Transverse colon (tissue), 4 donors: ENCODE data around the gene PBX1. TPM values are rescaled to one million over a fixed set of nuclear protein-coding genes. Genes with fewer than 3 reads are reported as not detected.
A peak's percentile ranks its signal among the peaks of the same experiment; 100 is the strongest.

Experiments
- DNase-seq: peaks from one replicate; pipeline ENCODE4 v3.0.0-alpha.2; 2019
- H3K27ac ChIP-seq, 4 donors: fragments of 200-600 bp; sonication (generic); 2 replicates each; pipeline ENCODE4 v1.5.1; 2016 to 2018; ENCODE audit warnings: inconsistent platforms in 4 of 4
- H3K27me3 ChIP-seq: fragments of 200-600 bp; sonication (generic); 2 replicates; pipeline ENCODE4 v1.5.1; 2017; ENCODE audit warnings: inconsistent platforms
- H3K36me3 ChIP-seq, 4 donors: fragments of 200-600 bp; sonication (generic); 2 replicates each; pipeline ENCODE4 v1.5.1; 2017 to 2019; ENCODE audit warnings: inconsistent platforms in 4 of 4
- H3K4me1 ChIP-seq, 4 donors: fragments of 200-600 bp; sonication (generic); 2 replicates each; pipeline ENCODE4 v1.5.1; 2017 to 2020; ENCODE audit warnings: inconsistent platforms in 4 of 4
- H3K4me3 ChIP-seq, 4 donors: fragments of 200-600 bp; sonication (generic); 1 replicate in 1 of 4; 2 replicates in 3 of 4; pipeline versions ENCODE4 v1.5.1 to v1.6.1; 2017 to 2019; ENCODE audit warnings: inconsistent platforms in 4 of 4
- H3K9me3 ChIP-seq, 2 donors: fragments of 200-600 bp; sonication (generic); 2 replicates each; pipeline ENCODE4 v1.5.1; 2017 to 2019; ENCODE audit warnings: inconsistent platforms in 2 of 2
- CTCF ChIP-seq, 5 experiments: fragments of 200-600 bp in 3 of 5; fragments of 450-650 bp in 2 of 5; sonication (generic) in 3 of 5; IDR thresholded peaks; 1 replicate in 2 of 5; 2 replicates in 3 of 5; pipeline ENCODE4 v1.5.1; 2016 to 2017; ENCODE audit warnings: antibody characterized with exemption in 5 of 5, inconsistent platforms in 3 of 5, mild to moderate bottlenecking in 2 of 5, moderate library complexity in 1 of 5
- EP300 ChIP-seq: sonication (generic); formaldehyde crosslinking; IDR thresholded peaks from one replicate; pipeline ENCODE4 v1.6.1; 2017; ENCODE audit warnings: antibody characterized with exemption, low read depth
- POLR2A ChIP-seq: fragments of 450-650 bp; IDR thresholded peaks from one replicate; pipeline ENCODE4 v1.6.1; 2016; ENCODE audit warnings: antibody characterized with exemption, mild to moderate bottlenecking, moderate library complexity
- POLR2AphosphoS5 ChIP-seq, 3 donors: sonication (generic); formaldehyde crosslinking; IDR thresholded peaks; one replicate each; pipeline ENCODE4 v1.6.1; 2016; ENCODE audit warnings: antibody characterized with exemption in 3 of 3
- WGBS, 2 donors: methylation state at CpG; one replicate each; pipeline ENCODE4 v1.1.5; 2018; ENCODE audit warnings: low coverage in 1 of 2; 5-methylcytosine and 5-hydroxymethylcytosine counted together
- in situ Hi-C, 4 donors: fragments of 200-750 bp; cut with MboI; loops; one replicate each; pipeline versions ENCODE4 v1.15.0 to v1.15.1; 2017; ENCODE audit warnings: low sequenced_read_pairs in 3 of 4, low pct_ligation_motif_present in 1 of 4, low pct_unique_long_range_greater_than_20kb in 1 of 4
- intact Hi-C: fragments of 100-400 bp; cut with DNase I; formaldehyde crosslinking; loops from one replicate; pipeline ENCODE4 v1.15.1; 2023; ENCODE audit warnings: low total_unique reads
- total RNA-seq, 4 donors: library from RNA; depleted of rRNA; stranded (reverse); fragments of >200 nt; gene quantifications; one replicate each; pipeline ENCODE4 v1.1.0, GENCODE V29; 2016

Gene PBX1
- total RNA-seq, 4 donors from 2014 or later, result 46.8 to 77.2 (median 50.7) TPM

DNA sequence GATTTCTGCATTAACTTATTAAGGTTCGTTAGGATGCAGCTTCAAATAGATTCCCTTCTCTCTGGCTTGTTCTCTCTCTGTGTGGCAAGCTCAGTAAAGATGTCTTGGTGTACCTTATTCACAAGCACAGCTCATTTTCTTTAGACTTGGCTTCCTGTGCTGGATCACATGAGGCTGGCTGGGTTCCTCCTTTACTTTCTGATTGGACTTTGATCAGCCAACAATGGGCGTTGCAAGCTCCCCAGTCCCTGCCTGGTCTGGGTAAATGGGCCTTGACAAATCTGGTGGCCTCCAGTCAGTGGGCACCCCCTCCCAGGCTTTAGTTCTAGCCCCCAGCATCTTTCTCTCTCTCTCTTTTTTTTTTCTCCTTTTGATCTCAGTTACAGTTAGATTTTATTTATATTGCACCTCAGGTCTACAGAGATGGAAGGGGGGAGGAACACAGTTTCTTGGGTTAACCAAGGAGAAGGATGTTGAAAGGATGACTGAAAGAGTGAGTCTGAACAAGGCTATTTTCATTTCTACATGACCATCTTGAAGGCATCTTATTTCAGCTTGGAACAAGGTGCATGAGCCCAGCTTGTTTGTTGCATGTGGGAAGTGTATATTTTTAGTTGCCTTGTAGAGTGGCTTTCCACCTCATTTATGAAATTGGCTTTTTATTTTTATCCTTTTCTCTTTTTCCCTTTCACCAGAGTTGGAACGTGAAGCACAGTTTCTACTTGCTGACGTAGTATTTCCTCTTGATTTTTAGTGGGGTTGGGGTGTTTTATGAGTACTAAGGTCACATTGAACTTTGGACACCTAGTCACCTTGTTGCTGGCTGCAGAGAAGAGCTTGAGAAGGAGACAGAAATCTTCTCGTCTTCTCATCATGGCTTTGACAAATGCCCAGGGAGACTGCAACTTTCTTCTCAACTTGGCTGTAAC, 77.1 kb downstream of the PBX1 start:
- Histone ChIP-seq H3K4me3 (no peak overlapping the region), H3K36me3 (no peaks in the 10 kb centered on the region), H3K9me3 (no peaks in the 10 kb centered on the region), H3K27me3 (no peaks in the 10 kb centered on the region), H3K27ac (peak overlapping the region; percentile 63 to 76 (median 66)), H3K4me1 (peaks cover 14 to 61% (median 31%) of the 10 kb centered on the region in 4 donors)
- 26 to 44% methylated on average over 5 of the region's 5 CpGs for WGBS, 2 donors
- intact Hi-C loops (no loop called here), in situ Hi-C loops (loop anchor here in 1 of 4 donors (25.0 kb wide), 1 partner anchor 151 kb away; no protein-coding TSS in a partner anchor)
- peak in 1 of 3 donors; percentile 19 for TF ChIP-seq POLR2AphosphoS5 (IDR thresholded peaks at IDR 0.05)
- TF ChIP-seq POLR2A, result no peak
- DNase-seq, result peak; percentile 66

DNA sequence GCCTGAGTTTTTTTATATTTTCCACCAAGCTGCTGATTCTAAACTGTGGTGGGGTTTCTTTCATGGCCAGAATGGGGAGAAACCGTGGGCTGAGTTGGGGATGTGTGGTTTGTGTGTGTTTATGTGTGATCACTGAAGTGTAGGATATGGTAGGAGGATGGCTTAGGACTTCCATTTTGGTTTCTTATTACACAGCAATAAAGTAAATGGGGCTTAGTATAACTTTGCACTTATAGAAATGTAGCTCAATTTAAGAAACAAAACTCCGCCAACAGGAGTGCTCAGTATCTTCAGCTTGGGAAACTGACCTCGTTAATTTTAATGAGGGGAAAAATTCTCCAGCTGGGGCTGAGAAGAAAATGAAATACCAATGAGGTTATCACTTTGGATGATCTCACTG, 77.8 kb downstream of the PBX1 start:
- H3K36me3 ChIP-seq, result no peaks in the 10 kb centered on the region
- H3K4me3 ChIP-seq, result no peak overlapping the region
- H3K9me3 ChIP-seq, result no peaks in the 10 kb centered on the region
- peaks cover 14 to 67% (median 30%) of the 10 kb centered on the region in 4 donors for H3K4me1 ChIP-seq
- 84 to 93% methylated on average over 2 to 3 of the region's 3 CpGs for WGBS, 2 donors
- TF ChIP-seq CTCF (IDR thresholded peaks at IDR 0.05), result no peak
- no peak for TF ChIP-seq EP300
- TF ChIP-seq POLR2A, result no peak
- TF ChIP-seq POLR2AphosphoS5 (IDR thresholded peaks at IDR 0.05), result no peak
- H3K27ac ChIP-seq, result peak overlapping the region; percentile 63 to 76 (median 66)
- in situ Hi-C loops, result loop anchor here in 1 of 4 donors (25.0 kb wide), 1 partner anchor 151 kb away; no protein-coding TSS in a partner anchor
- H3K27me3 ChIP-seq, result no peaks in the 10 kb centered on the region
- intact Hi-C loops, result no loop called here
- DNase-seq, result no peak

GRCh38 chr1:164637461-164638375, 78.7 kb downstream of the PBX1 start:
- TF ChIP-seq POLR2AphosphoS5 (IDR thresholded peaks at IDR 0.05), result no peak
- TF ChIP-seq CTCF (IDR thresholded peaks at IDR 0.05), result no peak
- TF ChIP-seq POLR2A, result no peak
- no peak for TF ChIP-seq EP300
- DNase-seq, result no peak
- Histone ChIP-seq H3K27me3 (no peaks in the 10 kb centered on the region), H3K9me3 (no peaks in the 10 kb centered on the region), H3K4me3 (no peak overlapping the region), H3K27ac (peak overlapping the region; percentile 63 to 76 (median 66)), H3K36me3 (no peaks in the 10 kb centered on the region), H3K4me1 (peaks cover 14 to 67% (median 30%) of the 10 kb centered on the region in 4 donors)
- WGBS, 2 donors, result 70 to 73% methylated on average over 3 to 13 of the region's 13 CpGs
- intact Hi-C loops (no loop called here), in situ Hi-C loops (loop anchor here in 1 of 4 donors (25.0 kb wide), 1 partner anchor 150 kb away; no protein-coding TSS in a partner anchor)

GRCh38 chr1:164638492-164639202, 79.7 kb downstream of the PBX1 start:
- intact Hi-C loops (no loop called here), in situ Hi-C loops (loop anchor here in 1 of 4 donors (25.0 kb wide), 1 partner anchor 149 kb away; no protein-coding TSS in a partner anchor)
- Histone ChIP-seq H3K4me1 (peaks cover 14 to 61% (median 30%) of the 10 kb centered on the region in 4 donors), H3K36me3 (no peaks in the 10 kb centered on the region), H3K4me3 (no peak overlapping the region), H3K27ac (peak overlapping the region; percentile 63 to 76 (median 66)), H3K27me3 (no peaks in the 10 kb centered on the region), H3K9me3 (no peaks in the 10 kb centered on the region)
- 82 to 92% methylated on average over 2 to 14 of the region's 14 CpGs for WGBS, 2 donors
- no peak for DNase-seq
- no peak for TF ChIP-seq EP300
- TF ChIP-seq POLR2A, result no peak
- no peak for TF ChIP-seq POLR2AphosphoS5 (IDR thresholded peaks at IDR 0.05)
- TF ChIP-seq CTCF (IDR thresholded peaks at IDR 0.05), result no peak
